Activated naive CD4-positive, alpha-beta T cell treated with anti-CD3 and anti-CD28 coated beads, Interleukin-2, amount 50 U/mL, for 72 hours (primary cell): Measurements from ENCODE around the gene BCL11B. TPM values are rescaled to one million over a fixed set of nuclear protein-coding genes. Genes with fewer than 3 reads are reported as not detected.

ENCODE experiments used
- ATAC-seq, 2 donors: fragments of 150-1000 bp; cut with Tn5 transposase; 2 replicates each; pipeline ENCODE4 v1.10.0; 2021; ENCODE audit warnings: mild to moderate bottlenecking in 2 of 2, moderate library complexity in 2 of 2
- DNase-seq, 2 donors: peaks; one replicate each; pipeline ENCODE4 v3.0.0; 2021 to 2022; ENCODE audit warnings: low spot score in 2 of 2
- H3K27ac Mint-ChIP-seq, 2 donors: one replicate each; pipeline ENCODE4 v1.8.0; 2022; ENCODE audit warnings: mild to moderate bottlenecking in 2 of 2, mixed read lengths in 2 of 2
- H3K36me3 Mint-ChIP-seq, 2 donors: one replicate each; pipeline ENCODE4 v1.8.0; 2022; ENCODE audit warnings: mixed read lengths in 2 of 2
- H3K9me3 Mint-ChIP-seq, 2 donors: one replicate each; pipeline ENCODE4 v1.8.0; 2022; ENCODE audit warnings: mixed read lengths in 2 of 2
- total RNA-seq, 2 donors: library from RNA; stranded (reverse); gene quantifications; one replicate each; pipeline ENCODE4 v1.2.3, GENCODE V29; 2022

The BCL11B gene
- total RNA-seq, 2 donors from 2014 or later: 57.8 to 65.7 TPM

DNA sequence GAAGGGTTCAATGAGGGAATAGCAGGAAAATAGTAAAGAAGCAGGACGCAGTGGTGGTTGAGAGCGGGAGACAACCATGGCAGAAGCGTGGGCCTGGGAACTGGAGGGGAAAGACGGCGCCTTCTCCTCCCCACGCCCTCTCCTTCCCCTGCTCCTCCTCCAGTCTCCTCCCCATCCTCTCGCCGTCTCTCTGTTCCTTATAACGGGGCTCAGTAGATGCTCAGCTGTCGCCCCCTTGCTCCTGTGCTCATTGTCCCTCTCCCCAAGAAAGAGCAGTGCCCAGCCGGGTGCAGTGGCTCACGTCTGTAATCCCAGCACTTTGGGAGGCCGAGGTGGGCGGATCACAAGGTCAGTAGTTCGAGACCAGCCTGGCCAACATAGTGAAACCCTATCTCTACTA is 142.0 kb downstream of the BCL11B start:
- no peaks in the 10 kb centered on the region for H3K9me3 Mint-ChIP-seq
- no peaks in the 10 kb centered on the region for H3K36me3 Mint-ChIP-seq
- ATAC-seq (no peak), DNase-seq (no peak)
- H3K27ac Mint-ChIP-seq: peak overlapping the region in 1 of 2 donors; percentile 58

DNA sequence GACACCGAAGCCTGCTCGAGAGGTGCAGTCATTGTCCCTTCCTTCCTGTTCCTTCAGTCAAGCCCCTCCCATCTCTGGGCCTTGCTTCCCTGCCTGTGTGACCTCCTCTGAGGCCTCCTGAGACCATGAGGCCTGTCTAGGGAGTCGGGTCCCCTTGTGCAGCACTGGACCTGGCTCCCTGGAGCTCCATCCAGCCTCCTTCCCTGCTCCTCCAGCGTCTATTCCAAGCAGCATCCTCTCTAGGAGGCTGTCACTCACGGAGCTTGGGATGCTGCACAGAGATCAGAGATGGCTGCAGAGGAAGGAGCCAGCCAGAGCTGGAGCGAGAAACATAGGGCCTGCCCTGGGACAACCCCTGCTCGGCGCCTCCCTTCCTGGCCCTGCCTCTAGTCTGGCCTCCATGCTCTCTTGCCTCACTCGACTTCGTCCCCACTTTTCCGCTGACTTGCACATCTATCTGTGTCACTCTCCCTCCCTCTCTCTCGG is 142.7 kb downstream of the BCL11B start:
- peak overlapping the region; percentile 36 to 58 for H3K27ac Mint-ChIP-seq
- DNase-seq (no peak), ATAC-seq (no peak)
- no peaks in the 10 kb centered on the region for H3K36me3 Mint-ChIP-seq
- no peaks in the 10 kb centered on the region for H3K9me3 Mint-ChIP-seq

DNA sequence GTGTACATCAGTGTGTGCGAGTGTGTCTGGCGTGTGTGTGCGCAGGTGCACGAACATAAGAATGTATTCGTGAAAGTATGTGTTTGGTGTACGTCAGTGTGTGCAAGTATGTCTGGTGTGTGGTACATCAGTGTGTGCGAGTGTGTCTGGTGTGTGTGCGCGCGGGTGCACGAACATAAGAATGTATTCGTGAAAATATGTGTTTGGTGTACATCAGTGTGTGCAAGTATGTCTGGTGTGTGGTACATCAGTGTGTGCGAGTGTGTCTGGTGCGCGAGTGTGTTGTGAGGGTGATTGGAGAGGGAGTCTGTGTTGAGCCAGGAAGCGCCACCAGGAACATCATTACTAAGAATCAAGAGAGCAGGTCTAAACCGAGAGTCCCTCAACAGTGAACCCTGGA is 143.8 kb downstream of the BCL11B start:
- ATAC-seq: no peak
- no peaks in the 10 kb centered on the region for H3K36me3 Mint-ChIP-seq

DNA sequence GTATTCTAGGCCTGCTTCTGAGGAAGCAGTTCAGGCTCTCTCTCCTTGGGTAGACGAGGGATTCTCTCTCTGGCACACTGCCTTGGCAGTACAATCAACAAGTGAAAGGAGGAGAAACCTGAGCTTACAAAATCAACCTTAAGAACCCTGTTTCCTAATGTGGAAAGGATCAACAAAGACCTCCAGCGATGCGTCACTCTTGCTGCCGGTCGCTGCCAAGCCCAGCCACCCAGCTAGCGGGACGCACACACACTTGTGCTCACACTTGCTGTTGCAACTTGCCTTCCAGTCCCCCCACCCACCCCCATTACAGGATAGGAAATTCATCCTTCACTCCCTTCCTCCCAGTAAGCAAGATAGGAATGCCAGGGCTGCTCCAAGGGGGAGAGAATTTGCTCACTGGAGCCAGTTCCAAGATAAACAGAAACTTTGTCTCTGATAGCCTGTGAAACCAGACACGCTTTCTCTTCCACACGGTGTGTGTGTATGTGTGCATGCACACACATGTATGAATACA is 144.3 kb downstream of the BCL11B start:
- no peaks in the 10 kb centered on the region for H3K9me3 Mint-ChIP-seq
- ATAC-seq (no peak), DNase-seq (no peak)
- H3K27ac Mint-ChIP-seq: no peak overlapping the region
- no peaks in the 10 kb centered on the region for H3K36me3 Mint-ChIP-seq

More for the DNA sequence above, 143.8 kb downstream of the BCL11B start:
- Mint-ChIP-seq H3K27ac (no peak overlapping the region), H3K9me3 (no peaks in the 10 kb centered on the region)
- no peak for DNase-seq

DNA sequence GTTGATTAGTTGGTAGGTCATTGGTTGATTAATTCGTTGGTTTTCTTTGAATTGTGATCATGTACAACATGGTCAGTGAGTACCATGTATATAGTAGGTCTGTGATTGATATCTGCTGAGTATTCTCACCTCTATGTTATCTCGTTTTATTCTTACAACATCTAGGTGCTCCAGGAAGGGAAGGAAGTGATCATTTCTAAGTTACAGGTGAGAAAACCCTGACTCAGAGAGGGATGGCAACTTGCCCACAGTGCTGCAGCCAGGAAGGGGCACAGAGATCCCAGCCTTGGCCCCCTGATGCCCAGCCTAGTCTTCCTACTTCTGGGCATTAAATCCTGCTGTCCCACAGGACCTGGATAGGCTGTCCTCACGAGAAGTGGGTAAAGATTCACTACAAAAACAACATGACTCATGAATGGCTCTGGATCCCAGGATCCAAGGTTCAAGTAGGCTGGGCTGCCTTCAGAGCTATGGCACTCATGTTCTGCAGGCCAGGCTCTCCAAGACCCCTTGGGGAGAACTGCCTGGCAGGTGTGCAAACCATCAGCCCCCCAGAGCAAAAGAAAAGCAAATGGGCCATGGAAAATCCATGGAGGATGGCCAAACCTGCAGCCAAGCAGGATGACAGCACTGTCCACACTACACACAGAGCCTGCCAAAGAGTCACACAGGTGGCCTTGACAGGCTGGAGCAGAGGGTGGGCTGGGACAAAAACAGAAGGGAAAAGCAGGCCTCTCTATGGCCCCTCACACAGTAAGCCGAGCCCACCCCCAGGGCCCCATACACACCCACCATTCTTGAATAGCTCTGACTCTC is 146.2 kb downstream of the BCL11B start:
- no peak overlapping the region for H3K27ac Mint-ChIP-seq
- ATAC-seq: no peak
- H3K36me3 Mint-ChIP-seq: no peaks in the 10 kb centered on the region
- no peak for DNase-seq
- H3K9me3 Mint-ChIP-seq: no peaks in the 10 kb centered on the region

DNA sequence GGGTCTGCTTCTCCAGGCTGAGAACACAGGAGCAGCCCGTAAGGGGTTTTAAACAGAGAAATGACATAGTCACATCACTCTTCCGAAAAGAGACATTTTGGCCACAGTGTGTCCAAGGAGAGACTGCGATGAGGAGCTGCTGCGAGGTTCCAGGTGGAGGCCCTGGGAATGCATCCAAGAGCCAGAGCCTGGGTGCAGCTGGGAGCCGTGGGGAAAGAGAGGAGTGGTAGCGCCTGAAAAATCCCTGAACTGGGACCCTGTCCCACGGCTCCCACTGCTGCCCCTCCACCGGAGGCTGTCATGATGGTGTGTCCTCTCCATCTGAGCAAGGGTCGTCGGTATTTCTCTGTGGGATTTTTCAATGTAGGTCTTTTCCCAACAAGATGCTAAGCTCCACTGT is 146.9 kb downstream of the BCL11B start:
- no peak for DNase-seq
- H3K9me3 Mint-ChIP-seq: no peaks in the 10 kb centered on the region
- no peak for ATAC-seq
- H3K27ac Mint-ChIP-seq: no peak overlapping the region
- H3K36me3 Mint-ChIP-seq: no peaks in the 10 kb centered on the region

DNA sequence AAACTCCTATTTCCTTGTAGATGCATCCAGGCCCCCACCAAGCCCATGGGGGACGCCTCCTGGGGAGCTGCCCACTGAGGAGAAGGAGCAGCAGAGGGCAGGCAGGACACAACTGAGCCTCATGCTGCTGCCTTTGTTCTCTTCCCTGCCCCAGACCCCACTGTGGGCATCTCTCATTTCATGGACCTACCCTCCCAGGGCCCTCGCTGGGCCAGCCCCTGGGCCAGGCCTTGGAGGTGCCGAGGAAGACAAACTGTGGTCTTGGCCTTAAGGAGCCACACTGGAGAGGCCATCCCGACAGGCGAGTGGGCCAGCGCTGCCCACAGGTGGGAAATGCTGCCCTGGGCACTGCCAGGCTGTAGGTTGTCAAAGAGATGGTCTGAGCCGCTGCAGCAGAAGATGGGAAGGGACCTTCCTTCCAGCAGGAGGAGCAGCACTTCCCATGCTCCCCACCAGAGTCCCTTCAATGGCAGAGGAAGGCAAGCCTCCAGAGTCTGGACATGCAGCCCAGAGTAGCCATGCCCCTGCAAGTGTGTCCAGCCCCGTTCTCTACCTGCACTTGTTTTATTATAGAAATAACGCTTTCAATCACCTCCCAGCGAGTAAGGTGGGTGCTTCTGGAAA is 147.4 kb downstream of the BCL11B start:
- no peak for ATAC-seq
- no peak for DNase-seq
- H3K9me3 Mint-ChIP-seq: no peaks in the 10 kb centered on the region

DNA sequence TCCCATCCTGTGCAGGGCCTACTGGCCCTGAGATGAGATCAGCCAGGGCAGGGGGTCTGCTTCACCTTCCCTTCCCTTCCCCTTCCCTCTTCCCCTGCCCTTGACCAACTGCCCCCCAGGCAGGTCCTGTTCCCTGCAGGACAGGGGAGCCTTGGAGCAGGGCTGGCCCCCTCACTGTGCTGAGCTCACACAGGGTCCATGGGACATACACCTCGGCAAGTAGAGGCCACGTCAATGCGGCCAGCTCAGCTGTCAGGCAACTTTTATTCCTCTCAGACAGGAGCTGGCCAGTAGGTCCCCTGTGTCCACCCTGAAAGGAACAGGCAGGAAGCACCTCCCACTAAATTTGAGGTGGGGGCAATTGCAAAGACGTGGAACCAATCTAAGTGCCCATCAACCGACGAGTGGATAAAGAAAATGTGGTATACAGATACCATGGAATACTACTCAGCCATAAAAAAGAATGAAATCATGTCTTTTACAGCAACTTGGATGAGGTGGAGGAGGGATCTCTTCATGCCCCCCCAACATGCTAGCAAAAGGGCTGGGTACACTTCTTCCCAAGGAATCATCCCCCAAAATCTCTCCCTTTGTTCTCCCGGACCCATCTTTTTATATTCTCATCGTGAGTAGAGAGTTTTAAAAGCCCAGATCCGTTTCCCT is 148.7 kb downstream of the BCL11B start:
- ATAC-seq (no peak), DNase-seq (no peak)
- H3K27ac Mint-ChIP-seq: no peak overlapping the region
- H3K36me3 Mint-ChIP-seq: no peaks in the 10 kb centered on the region
- no peaks in the 10 kb centered on the region for H3K9me3 Mint-ChIP-seq

More for the DNA sequence above, 147.4 kb downstream of the BCL11B start:
- Mint-ChIP-seq H3K27ac (no peak overlapping the region), H3K36me3 (no peaks in the 10 kb centered on the region)

DNA sequence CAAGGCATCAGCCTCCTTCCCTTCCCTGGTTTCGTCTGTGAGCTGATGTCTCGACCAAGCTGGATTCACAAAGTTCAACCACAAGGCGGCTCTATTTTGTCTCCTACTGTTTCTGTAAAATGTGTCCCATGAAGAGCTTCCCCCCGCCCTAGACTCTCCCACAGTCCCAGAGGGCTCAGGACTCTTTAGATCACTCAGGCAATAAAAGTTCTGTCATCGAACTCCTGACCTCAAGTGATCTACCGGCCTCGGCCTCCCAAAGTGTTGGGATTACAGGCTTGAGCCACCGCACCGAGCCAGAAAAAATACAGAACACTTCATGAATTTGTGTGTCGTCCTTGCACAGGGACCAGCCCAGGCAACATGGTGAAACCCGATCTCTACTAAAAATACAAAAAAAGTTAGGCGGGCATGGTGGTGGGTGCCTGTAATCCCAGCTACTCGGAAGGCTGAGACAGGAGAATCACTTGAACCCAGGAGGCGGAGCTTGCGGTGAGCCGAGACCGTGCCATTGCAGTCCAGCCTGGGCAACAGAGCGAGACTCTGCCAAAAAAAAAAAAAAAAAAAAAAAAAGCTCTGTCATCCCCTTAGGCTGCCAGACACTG is 149.4 kb downstream of the BCL11B start:
- no peak for DNase-seq
- ATAC-seq: no peak
- no peaks in the 10 kb centered on the region for H3K9me3 Mint-ChIP-seq

DNA sequence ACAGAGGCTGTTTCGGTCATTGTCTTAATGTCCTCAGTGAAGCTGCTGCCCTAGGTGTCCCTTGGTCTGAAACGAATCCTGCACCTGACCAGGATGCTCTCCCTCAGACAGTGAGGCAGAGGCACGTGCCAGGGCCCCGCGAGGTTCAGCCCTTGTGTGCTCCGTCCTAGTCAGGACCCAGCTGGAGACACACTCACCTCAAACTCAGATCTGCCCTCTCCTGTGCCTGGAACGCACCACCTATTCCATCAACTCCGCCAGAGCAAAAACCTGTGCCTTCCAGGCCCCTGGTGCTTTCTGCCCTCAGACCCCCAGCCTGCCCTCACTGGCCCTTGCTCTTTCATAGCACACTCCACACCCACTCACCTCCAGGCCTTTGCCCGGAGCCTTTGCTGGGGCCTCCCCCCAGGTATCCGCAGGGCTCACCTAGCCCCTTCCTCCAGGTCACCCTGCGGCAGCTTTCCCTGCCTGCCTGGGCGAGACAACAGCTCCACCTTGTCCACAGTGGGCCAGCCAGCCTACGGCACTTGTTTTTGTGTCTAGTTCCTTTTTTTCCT is 150.6 kb downstream of the BCL11B start:
- no peak overlapping the region for H3K27ac Mint-ChIP-seq
- H3K9me3 Mint-ChIP-seq: no peaks in the 10 kb centered on the region
- H3K36me3 Mint-ChIP-seq: no peaks in the 10 kb centered on the region
- ATAC-seq: no peak
- no peak for DNase-seq

More for the DNA sequence above, 149.4 kb downstream of the BCL11B start:
- Mint-ChIP-seq H3K27ac (no peak overlapping the region), H3K36me3 (no peaks in the 10 kb centered on the region)

DNA sequence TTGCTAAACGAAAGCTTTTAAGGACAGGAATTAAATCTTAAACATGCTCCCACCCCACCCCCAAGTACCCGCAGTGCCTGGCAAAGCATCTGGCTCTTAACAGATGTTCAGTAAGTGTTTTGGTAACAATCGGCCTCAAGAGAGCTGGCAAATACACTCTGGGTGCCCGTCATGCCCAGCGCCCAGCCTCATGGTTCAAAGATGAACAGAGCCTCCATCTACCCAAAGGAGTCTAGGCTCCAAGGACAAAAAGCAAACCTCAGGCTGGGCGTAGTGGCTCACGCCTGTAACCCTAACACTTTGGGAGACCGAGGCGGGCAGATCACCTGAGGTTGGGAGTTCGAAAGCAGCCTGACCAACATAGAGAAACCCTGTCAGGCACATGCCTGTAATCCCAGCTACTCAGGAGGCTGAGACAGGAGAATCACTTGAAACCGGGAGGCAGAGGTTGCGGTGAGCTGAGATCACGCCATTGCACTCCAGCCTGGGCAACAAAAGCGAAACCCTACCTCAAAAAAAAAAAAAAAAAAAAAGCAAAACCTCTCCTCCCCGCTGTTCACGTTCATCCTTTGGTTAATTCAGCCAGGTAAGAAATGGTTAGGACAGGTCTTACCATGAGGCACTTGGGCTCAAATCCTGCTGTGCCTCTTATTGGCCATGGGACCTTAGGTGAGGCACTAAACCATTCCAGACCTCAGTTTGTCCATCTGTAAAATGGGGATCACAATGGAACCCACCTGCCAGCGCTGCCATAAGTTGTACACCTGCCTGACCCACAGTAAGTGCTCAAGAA is 151.3 kb downstream of the BCL11B start:
- no peak for DNase-seq
- H3K27ac Mint-ChIP-seq: no peak overlapping the region

DNA sequence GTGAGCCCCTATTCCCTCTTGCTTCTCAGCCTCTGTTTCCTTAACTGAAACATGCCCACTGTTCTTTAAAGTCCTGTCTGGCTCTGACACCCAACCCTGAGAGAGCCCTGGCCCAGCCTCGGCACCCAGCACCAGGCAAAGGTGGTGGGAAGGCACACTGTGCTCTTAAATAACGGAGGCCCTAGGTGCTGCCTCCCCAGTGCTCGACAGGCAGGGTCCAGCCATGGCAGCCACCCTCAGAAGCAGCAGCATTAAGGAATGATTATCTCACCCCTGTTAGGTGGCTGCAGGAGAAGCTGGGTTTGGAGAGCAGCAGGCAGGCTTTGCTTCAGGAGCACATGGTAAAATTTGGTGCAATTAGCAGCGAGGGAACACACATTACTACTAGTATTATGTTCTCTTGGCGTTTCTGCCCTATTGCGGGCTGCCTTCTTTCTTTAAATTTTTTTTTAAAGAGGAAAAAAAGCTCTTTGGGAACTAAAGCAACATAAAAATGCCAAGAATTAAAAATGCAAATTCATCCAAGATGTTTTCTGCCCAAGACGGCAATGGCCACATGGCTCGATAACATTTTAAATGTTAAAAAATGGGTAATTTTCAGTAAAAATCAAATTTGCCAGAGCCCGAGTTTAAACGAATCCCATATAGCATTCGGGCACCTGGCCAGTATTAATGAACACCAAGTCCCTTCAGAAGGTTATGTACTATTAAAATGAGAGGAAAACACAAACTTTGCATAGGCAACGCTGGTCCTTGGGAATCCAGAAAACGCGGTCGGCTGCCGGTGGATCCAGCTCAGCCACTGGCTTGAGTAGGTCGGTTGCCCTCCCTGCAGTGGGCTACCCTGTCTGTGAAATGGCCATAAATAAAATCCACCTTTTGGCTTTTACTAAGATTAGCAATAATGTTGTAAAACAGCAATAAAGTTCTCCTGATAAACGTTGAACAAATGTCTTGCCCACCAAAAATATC is 152.2 kb downstream of the BCL11B start:
- Mint-ChIP-seq H3K9me3 (peaks cover 4 to 9% of the 10 kb centered on the region in 2 donors), H3K27ac (no peak overlapping the region), H3K36me3 (peaks cover 0 to 5% of the 10 kb centered on the region in 2 donors)
- DNase-seq (no peak), ATAC-seq (no peak)

More for the DNA sequence above, 151.3 kb downstream of the BCL11B start:
- H3K9me3 Mint-ChIP-seq: peaks cover 0 to 3% of the 10 kb centered on the region in 2 donors
- no peak for ATAC-seq
- no peaks in the 10 kb centered on the region for H3K36me3 Mint-ChIP-seq
